ENCODE data around the gene ZHX3.

The ZHX3 gene

DNA sequence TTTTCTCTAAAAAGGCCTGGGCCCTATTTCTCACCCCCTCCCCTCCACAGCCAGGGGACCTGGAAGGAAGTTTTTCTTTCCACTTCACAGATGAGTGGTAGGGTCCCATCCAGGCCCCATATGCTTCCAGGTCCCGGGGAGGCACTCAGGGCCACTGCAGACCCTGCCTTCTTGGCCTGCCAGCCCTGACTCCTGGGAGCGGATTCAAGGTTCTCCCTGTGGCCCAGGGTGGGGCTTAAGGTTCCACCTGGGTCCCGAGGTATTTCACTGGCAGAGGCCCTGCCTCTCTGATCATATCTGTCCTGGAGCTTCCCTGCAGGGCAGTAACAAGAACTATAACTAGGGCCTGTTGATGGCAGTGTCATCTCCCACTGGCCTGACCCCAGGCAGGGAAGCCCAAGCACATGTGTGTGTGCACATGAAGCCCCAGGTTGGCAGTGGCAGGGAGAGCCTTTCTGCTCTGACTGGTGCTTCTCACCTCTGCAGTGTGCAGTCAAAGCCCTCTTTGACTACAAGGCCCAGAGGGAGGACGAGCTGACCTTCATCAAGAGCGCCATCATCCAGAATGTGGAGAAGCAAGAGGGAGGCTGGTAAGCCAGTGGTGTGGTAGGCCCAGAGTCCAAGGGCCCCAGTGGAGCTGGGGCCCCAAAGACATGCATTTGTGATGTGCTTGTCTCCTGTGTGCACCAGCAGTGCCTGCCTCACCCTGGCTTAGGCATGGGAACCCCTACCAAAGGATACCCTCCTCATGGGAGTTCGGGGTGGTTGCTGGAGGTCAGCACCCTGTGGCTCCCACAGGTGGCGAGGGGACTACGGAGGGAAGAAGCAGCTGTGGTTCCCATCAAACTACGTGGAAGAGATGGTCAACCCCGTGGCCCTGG is 149.0 kb downstream of the ZHX3 start:
- Mint-ChIP-seq H3K36me3 (ENCODE audit: low read depth) (peaks cover 92% of the 10 kb centered on the region), H3K27ac (no peak overlapping the region), H3K4me3 (no peak overlapping the region), H3K9me3 (no peaks in the 10 kb centered on the region), H3K4me1 (ENCODE audit: low read depth) (peaks cover 25% of the 10 kb centered on the region), H3K27me3 (ENCODE audit: low read depth) (no peaks in the 10 kb centered on the region)
- DNase-seq (ENCODE audit: low spot score): no peak

GRCh38 chr20:41167481-41168253 is 149.9 kb downstream of the ZHX3 start:
- DNase-seq (ENCODE audit: low spot score): no peak
- H3K36me3 Mint-ChIP-seq (ENCODE audit: low read depth): peaks cover 92% of the 10 kb centered on the region
- H3K27me3 Mint-ChIP-seq (ENCODE audit: low read depth): no peaks in the 10 kb centered on the region
- peaks cover 21% of the 10 kb centered on the region for H3K4me1 Mint-ChIP-seq (ENCODE audit: low read depth)
- H3K4me3 Mint-ChIP-seq: no peak overlapping the region
- no peaks in the 10 kb centered on the region for H3K9me3 Mint-ChIP-seq
- peak overlapping the region; percentile 51 for H3K27ac Mint-ChIP-seq

DNA sequence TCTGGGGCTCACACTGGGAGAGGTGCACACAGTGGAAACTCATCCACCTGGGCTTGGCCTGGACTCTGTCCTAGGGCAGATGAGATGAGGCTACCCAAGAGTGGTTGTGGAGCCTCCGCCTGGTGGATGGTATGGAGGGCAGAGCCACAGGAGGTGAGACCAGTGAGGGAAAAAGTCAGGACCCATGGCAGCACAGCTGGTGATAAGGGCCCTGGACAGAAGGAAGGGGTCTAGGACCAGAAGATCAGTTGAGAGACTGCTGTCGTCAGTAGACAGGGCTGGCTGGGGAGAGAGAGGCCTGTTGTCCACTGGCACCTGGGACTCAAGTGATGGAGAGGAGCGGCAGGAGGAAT is 150.4 kb downstream of the ZHX3 start:
- Mint-ChIP-seq H3K4me3 (no peak overlapping the region), H3K27ac (peak overlapping the region; percentile 51), H3K36me3 (ENCODE audit: low read depth) (peaks cover 91% of the 10 kb centered on the region), H3K4me1 (ENCODE audit: low read depth) (peaks cover 21% of the 10 kb centered on the region), H3K27me3 (ENCODE audit: low read depth) (no peaks in the 10 kb centered on the region), H3K9me3 (no peaks in the 10 kb centered on the region)
- DNase-seq (ENCODE audit: low spot score): no peak

DNA sequence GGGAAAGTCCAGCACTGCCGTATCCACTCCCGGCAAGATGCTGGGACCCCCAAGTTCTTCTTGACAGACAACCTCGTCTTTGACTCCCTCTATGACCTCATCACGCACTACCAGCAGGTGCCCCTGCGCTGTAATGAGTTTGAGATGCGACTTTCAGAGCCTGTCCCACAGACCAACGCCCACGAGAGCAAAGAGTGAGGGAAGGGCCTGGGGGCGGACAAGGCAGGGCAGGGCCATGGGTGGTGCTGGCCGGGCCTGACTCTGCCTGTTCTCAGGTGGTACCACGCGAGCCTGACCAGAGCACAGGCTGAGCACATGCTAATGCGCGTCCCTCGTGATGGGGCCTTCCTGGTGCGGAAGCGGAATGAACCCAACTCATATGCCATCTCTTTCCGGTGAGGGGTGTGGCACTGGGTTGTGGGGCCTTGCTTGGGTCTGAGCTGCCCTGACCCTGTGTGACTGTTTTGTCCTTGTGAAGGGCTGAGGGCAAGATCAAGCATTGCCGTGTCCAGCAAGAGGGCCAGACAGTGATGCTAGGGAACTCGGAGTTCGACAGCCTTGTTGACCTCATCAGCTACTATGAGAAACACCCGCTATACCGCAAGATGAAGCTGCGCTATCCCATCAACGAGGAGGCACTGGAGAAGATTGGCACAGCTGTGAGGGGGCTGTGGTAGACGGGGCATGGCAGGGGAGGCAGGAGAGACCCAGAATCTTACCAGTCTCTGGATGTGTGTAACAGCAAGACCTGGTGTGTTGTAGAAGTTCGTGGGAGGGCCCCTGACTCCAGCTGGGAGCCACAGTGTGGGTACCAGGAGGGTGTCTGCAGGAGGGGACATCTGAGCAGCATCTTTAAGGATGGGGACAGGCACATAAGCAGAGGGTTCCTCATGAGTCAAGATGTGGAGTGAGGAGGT is 151.1 kb downstream of the ZHX3 start:
- Mint-ChIP-seq H3K9me3 (no peaks in the 10 kb centered on the region), H3K4me3 (no peak overlapping the region), H3K4me1 (ENCODE audit: low read depth) (peaks cover 25% of the 10 kb centered on the region), H3K36me3 (ENCODE audit: low read depth) (peaks cover 90% of the 10 kb centered on the region), H3K27ac (peak overlapping the region; percentile 51), H3K27me3 (ENCODE audit: low read depth) (no peaks in the 10 kb centered on the region)
- no peak for DNase-seq (ENCODE audit: low spot score)

DNA sequence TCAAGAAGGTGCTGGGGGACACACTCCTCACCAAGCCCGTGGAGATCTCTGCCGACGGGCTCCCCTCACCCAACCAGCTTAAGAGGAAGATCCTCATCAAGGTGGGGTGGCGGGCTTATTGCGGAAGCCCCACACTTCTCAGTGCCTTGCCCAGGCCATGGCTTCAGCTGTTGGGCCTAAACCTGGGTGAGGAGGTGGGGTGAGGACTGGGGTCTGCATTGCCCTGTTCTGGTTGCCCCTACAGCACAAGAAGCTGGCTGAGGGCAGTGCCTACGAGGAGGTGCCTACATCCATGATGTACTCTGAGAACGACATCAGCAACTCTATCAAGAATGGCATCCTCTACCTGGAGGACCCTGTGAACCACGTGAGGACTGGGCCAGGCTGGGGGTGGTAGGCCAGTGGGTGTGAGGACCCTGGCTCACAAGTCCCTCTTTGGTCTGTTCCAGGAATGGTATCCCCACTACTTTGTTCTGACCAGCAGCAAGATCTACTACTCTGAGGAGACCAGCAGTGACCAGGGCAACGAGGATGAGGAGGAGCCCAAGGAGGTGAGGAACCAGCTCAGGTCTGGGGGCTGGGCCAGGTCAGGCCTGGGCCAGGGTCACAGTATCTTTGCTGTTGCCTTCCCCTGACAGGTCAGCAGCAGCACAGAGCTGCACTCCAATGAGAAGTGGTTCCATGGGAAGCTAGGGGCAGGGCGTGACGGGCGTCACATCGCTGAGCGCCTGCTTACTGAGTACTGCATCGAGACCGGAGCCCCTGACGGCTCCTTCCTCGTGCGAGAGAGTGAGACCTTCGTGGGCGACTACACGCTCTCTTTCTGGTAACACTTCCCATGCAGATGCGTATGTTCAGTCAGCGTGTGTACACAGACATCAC is 152.3 kb downstream of the ZHX3 start:
- Mint-ChIP-seq H3K4me1 (ENCODE audit: low read depth) (peaks cover 34% of the 10 kb centered on the region), H3K9me3 (no peaks in the 10 kb centered on the region), H3K4me3 (no peak overlapping the region), H3K27ac (no peak overlapping the region), H3K36me3 (ENCODE audit: low read depth) (peaks cover 90% of the 10 kb centered on the region), H3K27me3 (ENCODE audit: low read depth) (no peaks in the 10 kb centered on the region)
- no peak for DNase-seq (ENCODE audit: low spot score)

DNA sequence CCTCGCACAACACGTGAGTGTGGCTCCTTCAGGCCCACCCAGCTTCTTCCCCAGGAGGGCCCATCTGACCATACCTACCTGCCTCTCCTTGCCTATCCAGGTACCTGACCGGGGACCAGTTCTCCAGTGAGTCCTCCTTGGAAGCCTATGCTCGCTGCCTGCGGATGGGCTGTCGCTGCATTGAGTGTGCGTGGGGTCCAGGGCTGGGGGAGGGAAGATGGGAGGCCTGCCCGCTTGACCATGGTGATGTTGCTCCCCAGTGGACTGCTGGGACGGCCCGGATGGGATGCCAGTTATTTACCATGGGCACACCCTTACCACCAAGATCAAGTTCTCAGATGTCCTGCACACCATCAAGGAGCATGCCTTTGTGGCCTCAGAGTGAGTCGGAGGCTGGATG is 153.7 kb downstream of the ZHX3 start:
- peak overlapping the region; percentile 1 for H3K27ac Mint-ChIP-seq
- peaks cover 90% of the 10 kb centered on the region for H3K36me3 Mint-ChIP-seq (ENCODE audit: low read depth)
- no peaks in the 10 kb centered on the region for H3K9me3 Mint-ChIP-seq
- H3K4me1 Mint-ChIP-seq (ENCODE audit: low read depth): peaks cover 47% of the 10 kb centered on the region
- H3K4me3 Mint-ChIP-seq: no peak overlapping the region
- H3K27me3 Mint-ChIP-seq (ENCODE audit: low read depth): no peaks in the 10 kb centered on the region
- no peak for DNase-seq (ENCODE audit: low spot score)

DNA sequence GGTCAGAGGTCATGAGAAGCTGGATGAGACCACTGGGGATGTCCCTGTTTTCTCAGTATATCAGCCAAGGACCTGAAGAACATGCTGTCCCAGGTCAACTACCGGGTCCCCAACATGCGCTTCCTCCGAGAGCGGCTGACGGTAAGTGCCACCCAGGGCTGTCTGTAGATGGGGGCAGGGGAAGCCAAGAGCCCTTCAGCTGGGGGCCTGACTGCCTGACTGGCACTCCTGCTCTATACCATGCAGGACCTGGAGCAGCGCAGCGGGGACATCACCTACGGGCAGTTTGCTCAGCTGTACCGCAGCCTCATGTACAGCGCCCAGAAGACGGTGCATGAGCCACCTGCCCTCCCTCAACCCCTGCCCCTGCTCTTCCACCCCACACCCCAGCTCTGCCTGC is 155.1 kb downstream of the ZHX3 start:
- H3K36me3 Mint-ChIP-seq (ENCODE audit: low read depth): peaks cover 90% of the 10 kb centered on the region
- H3K27me3 Mint-ChIP-seq (ENCODE audit: low read depth): no peaks in the 10 kb centered on the region
- no peak overlapping the region for H3K27ac Mint-ChIP-seq
- peaks cover 59% of the 10 kb centered on the region for H3K4me1 Mint-ChIP-seq (ENCODE audit: low read depth)
- H3K9me3 Mint-ChIP-seq: no peaks in the 10 kb centered on the region
- H3K4me3 Mint-ChIP-seq: no peak overlapping the region
- no peak for DNase-seq (ENCODE audit: low spot score)

GRCh38 chr20:41161886-41162285 is 155.6 kb downstream of the ZHX3 start:
- Mint-ChIP-seq H3K27ac (peak overlapping the region; percentile 47), H3K4me3 (no peak overlapping the region), H3K9me3 (no peaks in the 10 kb centered on the region), H3K4me1 (ENCODE audit: low read depth) (peaks cover 59% of the 10 kb centered on the region), H3K27me3 (ENCODE audit: low read depth) (no peaks in the 10 kb centered on the region), H3K36me3 (ENCODE audit: low read depth) (peaks cover 84% of the 10 kb centered on the region)
- DNase-seq (ENCODE audit: low spot score): no peak

GRCh38 chr20:41160686-41161085 is 156.8 kb downstream of the ZHX3 start:
- Mint-ChIP-seq H3K27me3 (ENCODE audit: low read depth) (no peaks in the 10 kb centered on the region), H3K4me3 (no peak overlapping the region), H3K9me3 (no peaks in the 10 kb centered on the region), H3K4me1 (ENCODE audit: low read depth) (peaks cover 65% of the 10 kb centered on the region), H3K36me3 (ENCODE audit: low read depth) (peaks cover 78% of the 10 kb centered on the region), H3K27ac (peak overlapping the region; percentile 80)
- no peak for DNase-seq (ENCODE audit: low spot score)

DNA sequence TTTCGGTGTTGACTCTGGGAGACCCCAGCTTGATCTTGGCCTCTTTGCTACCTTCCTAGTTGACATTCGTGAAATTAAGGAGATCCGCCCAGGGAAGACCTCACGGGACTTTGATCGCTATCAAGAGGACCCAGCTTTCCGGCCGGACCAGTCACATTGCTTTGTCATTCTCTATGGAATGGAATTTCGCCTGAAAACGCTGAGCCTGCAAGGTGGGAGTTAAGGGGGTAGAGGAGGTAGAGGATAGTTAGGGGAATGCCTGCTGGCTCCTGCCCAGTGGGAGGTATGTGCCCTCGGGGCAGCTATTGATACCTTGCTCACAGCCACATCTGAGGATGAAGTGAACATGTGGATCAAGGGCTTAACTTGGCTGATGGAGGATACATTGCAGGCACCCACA is 158.0 kb downstream of the ZHX3 start:
- Mint-ChIP-seq H3K36me3 (ENCODE audit: low read depth) (peaks cover 77% of the 10 kb centered on the region), H3K27ac (peak overlapping the region; percentile 81), H3K9me3 (no peaks in the 10 kb centered on the region), H3K4me3 (peak overlapping the region; percentile 88), H3K27me3 (ENCODE audit: low read depth) (no peaks in the 10 kb centered on the region), H3K4me1 (ENCODE audit: low read depth) (peaks cover 70% of the 10 kb centered on the region)
- DNase-seq (ENCODE audit: low spot score): no peak

- Mint-ChIP-seq H3K4me1 (ENCODE audit: low read depth) (peaks cover 77% of the 10 kb centered on the region), H3K27ac (peak overlapping the region; percentile 98), H3K36me3 (ENCODE audit: low read depth) (peaks cover 70% of the 10 kb centered on the region), H3K27me3 (ENCODE audit: low read depth) (no peaks in the 10 kb centered on the region), H3K9me3 (no peaks in the 10 kb centered on the region), H3K4me3 (peak overlapping the region; percentile 88)
- no peak for DNase-seq (ENCODE audit: low spot score)
Measured at GRCh38 chr20:41158082-41158625, 159.4 kb downstream of the ZHX3 start.

DNA sequence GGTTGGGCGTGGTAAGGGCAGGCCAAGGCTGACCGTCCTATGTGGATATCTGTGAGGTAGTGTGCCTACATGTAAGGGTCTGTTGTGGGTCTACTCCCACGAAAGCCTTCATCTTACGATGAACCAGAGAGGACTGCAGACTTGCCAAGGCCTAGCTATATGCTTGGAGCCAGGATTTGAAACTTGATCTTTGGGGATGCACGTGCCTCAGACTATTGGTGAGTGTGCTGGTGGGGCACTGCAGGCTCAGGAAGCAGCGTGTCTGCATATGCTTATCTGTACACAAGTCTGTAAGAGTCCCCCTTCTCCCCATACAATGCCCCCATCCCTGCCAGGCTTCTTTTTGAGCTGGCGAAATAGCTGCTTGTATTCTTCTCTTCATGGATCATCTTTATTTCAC is 162.3 kb downstream of the ZHX3 start:
- no peak for DNase-seq (ENCODE audit: low spot score)
- Mint-ChIP-seq H3K4me1 (ENCODE audit: low read depth) (peaks cover 90% of the 10 kb centered on the region), H3K36me3 (ENCODE audit: low read depth) (peaks cover 61% of the 10 kb centered on the region), H3K27me3 (ENCODE audit: low read depth) (no peaks in the 10 kb centered on the region), H3K9me3 (no peaks in the 10 kb centered on the region), H3K27ac (peak overlapping the region; percentile 98), H3K4me3 (peak overlapping the region; percentile 88)

Data from T-helper 2 cell treated with Interferon-gamma antibody and Interleukin-4, amounts not matched to agents 5 μg/mL and 100 μg/mL, for 36 hours (primary cell).